ENCODE measurements around the gene NAP1L4.

DNA sequence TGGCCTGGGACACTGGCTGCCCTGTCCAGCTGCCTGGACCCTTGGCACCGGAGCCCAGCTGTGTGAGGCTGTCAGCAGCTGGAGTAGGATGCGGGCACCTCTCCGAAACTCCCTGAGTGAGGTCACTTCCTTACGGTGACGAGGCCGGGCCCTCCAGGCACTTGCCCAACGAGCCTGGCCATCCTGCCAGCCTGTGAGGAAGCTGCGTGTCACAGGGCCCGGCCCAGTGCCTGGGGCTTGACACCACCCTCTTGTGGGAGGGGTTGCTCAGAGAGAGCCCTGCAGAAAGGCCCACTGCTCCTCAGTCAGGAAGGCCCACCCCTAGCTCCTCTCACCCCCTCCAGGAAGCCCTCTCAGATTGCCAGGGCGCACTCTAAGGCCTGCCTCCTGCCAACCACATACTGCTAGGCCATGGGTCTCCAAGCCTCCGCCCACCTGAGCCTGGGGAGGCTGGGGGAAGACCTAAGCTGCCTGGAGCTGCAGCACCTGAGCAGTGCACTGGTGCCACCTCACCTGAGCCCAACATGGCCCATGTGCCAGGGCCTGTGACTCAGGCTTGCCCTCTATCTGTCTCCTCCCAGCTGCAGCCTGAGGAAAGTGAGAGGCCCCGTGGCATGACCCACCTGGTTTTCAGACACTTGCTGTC, 58.6 kb downstream of the NAP1L4 start:
- TF ChIP-seq, protein P1, sequence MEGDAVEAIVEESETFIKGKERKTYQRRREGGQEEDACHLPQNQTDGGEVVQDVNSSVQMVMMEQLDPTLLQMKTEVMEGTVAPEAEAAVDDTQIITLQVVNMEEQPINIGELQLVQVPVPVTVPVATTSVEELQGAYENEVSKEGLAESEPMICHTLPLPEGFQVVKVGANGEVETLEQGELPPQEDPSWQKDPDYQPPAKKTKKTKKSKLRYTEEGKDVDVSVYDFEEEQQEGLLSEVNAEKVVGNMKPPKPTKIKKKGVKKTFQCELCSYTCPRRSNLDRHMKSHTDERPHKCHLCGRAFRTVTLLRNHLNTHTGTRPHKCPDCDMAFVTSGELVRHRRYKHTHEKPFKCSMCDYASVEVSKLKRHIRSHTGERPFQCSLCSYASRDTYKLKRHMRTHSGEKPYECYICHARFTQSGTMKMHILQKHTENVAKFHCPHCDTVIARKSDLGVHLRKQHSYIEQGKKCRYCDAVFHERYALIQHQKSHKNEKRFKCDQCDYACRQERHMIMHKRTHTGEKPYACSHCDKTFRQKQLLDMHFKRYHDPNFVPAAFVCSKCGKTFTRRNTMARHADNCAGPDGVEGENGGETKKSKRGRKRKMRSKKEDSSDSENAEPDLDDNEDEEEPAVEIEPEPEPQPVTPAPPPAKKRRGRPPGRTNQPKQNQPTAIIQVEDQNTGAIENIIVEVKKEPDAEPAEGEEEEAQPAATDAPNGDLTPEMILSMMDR (IDR thresholded peaks at IDR 0.05; ENCODE audit: low read length), result no peak
- no peak for TF ChIP-seq EZH2 (IDR thresholded peaks at IDR 0.05; ENCODE audit: borderline replicate concordance, low read length)

All from OCI-LY1 (cell line).